ENCODE results near the gene NPC1. TPM values are rescaled to one million over a fixed set of nuclear protein-coding genes. Genes with fewer than 3 reads are reported as not detected.

NPC1 gene
- total RNA-seq, 4 donors from 2014 or later = 10.0 to 58.9 (median 41.1) TPM

GRCh38 chr18:23596183-23596582 is 9.9 kb upstream of the NPC1 start:
- no peaks in the 10 kb centered on the region for H3K36me3 ChIP-seq
- no peaks in the 10 kb centered on the region for H3K4me1 ChIP-seq
- intact Hi-C loops (cut with DNase I; ENCODE audit: low total_unique reads) = no loop called here
- no peak overlapping the region for H3K27ac ChIP-seq
- no peaks in the 10 kb centered on the region for H3K9me3 ChIP-seq
- TF ChIP-seq CTCF (IDR thresholded peaks at IDR 0.05) (no peak), POLR2A (IDR thresholded peaks at IDR 0.05) (no peak)
- H3K4me3 ChIP-seq = no peak overlapping the region
- no peak for DNase-seq
- no peaks in the 10 kb centered on the region for H3K27me3 ChIP-seq

- no peak for TF ChIP-seq CTCF (IDR thresholded peaks at IDR 0.05)
- no peak for DNase-seq
- Histone ChIP-seq H3K4me1 (no peaks in the 10 kb centered on the region), H3K4me3 (no peak overlapping the region), H3K27me3 (no peaks in the 10 kb centered on the region), H3K9me3 (no peaks in the 10 kb centered on the region), H3K27ac (no peak overlapping the region), H3K36me3 (no peaks in the 10 kb centered on the region)
- intact Hi-C loops (cut with DNase I; ENCODE audit: low total_unique reads) = no loop called here
These were observed 9.3 kb upstream of the NPC1 start for GRCh38 chr18:23595591-23595990.

GRCh38 chr18:23593720-23594119 is 7.4 kb upstream of the NPC1 start:
- Histone ChIP-seq H3K9me3 (no peaks in the 10 kb centered on the region), H3K36me3 (no peaks in the 10 kb centered on the region), H3K27me3 (no peaks in the 10 kb centered on the region), H3K4me1 (no peaks in the 10 kb centered on the region), H3K4me3 (no peak overlapping the region), H3K27ac (no peak overlapping the region)
- TF ChIP-seq POLR2A (IDR thresholded peaks at IDR 0.05) = no peak
- no peak for TF ChIP-seq CTCF (IDR thresholded peaks at IDR 0.05)
- intact Hi-C loops (cut with DNase I; ENCODE audit: low total_unique reads) = no loop called here
- DNase-seq = no peak

GRCh38 chr18:23592911-23593310 is 6.6 kb upstream of the NPC1 start:
- Histone ChIP-seq H3K4me1 (no peaks in the 10 kb centered on the region), H3K27me3 (no peaks in the 10 kb centered on the region), H3K36me3 (no peaks in the 10 kb centered on the region), H3K9me3 (no peaks in the 10 kb centered on the region), H3K27ac (no peak overlapping the region), H3K4me3 (no peak overlapping the region)
- TF ChIP-seq CTCF (IDR thresholded peaks at IDR 0.05) (no peak), POLR2A (IDR thresholded peaks at IDR 0.05) (no peak)
- intact Hi-C loops (cut with DNase I; ENCODE audit: low total_unique reads) = no loop called here
- DNase-seq = no peak

GRCh38 chr18:23591011-23591410 is 4.7 kb upstream of the NPC1 start:
- H3K9me3 ChIP-seq = no peaks in the 10 kb centered on the region
- no peaks in the 10 kb centered on the region for H3K4me1 ChIP-seq
- no peaks in the 10 kb centered on the region for H3K27me3 ChIP-seq
- H3K36me3 ChIP-seq = no peaks in the 10 kb centered on the region
- H3K4me3 ChIP-seq = no peak overlapping the region
- no peak for TF ChIP-seq POLR2A (IDR thresholded peaks at IDR 0.05)
- no peak for TF ChIP-seq CTCF (IDR thresholded peaks at IDR 0.05)
- intact Hi-C loops (cut with DNase I; ENCODE audit: low total_unique reads) = no loop called here
- H3K27ac ChIP-seq = no peak overlapping the region
- no peak for DNase-seq

All from uterus (tissue), 4 donors.